ENCODE measurements around the gene MFN2.
"Not testable (repeated sequence)": the region's sequence is repeated elsewhere in the genome, so short reads cannot be mapped to it uniquely, and the experiment has no call there.

MFN2 gene

GRCh38 chr1:12001249-12001917 lies 21.1 kb downstream of the MFN2 start:
- peak; percentile 40 for DNase-seq

- DNase-seq, result no peak
Measured at GRCh38 chr1:12001996-12002493, 21.8 kb downstream of the MFN2 start.

- no peak for DNase-seq
Measured at GRCh38 chr1:12003762-12004161, 23.5 kb downstream of the MFN2 start.

GRCh38 chr1:12005488-12006166 lies 25.4 kb downstream of the MFN2 start:
- DNase-seq, result no peak

GRCh38 chr1:12006167-12006921 lies 26.1 kb downstream of the MFN2 start:
- DNase-seq, result no peak

- no peak for DNase-seq
Measured at GRCh38 chr1:12007204-12007603, 27.0 kb downstream of the MFN2 start.

GRCh38 chr1:12008355-12008754 lies 28.1 kb downstream of the MFN2 start:
- not testable (repeated sequence) for DNase-seq

- DNase-seq, result no peak
Measured at GRCh38 chr1:12009318-12009947, 29.2 kb downstream of the MFN2 start.

GRCh38 chr1:12010746-12011570 lies 30.7 kb downstream of the MFN2 start:
- no peak for DNase-seq

GRCh38 chr1:12011998-12012397 lies 31.8 kb downstream of the MFN2 start:
- DNase-seq, result no peak

- DNase-seq, result no peak
Measured at GRCh38 chr1:12012560-12013316, 32.5 kb downstream of the MFN2 start.

- DNase-seq, result no peak
Measured at GRCh38 chr1:12014141-12014991, 34.1 kb downstream of the MFN2 start.

- DNase-seq, result no peak
Measured at GRCh38 chr1:12015001-12015491, 34.8 kb downstream of the MFN2 start.

GRCh38 chr1:12015499-12015898 lies 35.3 kb downstream of the MFN2 start:
- DNase-seq, result no peak

- no peak for DNase-seq
Measured at GRCh38 chr1:12016182-12016581, 35.9 kb downstream of the MFN2 start.

GRCh38 chr1:12019858-12020509 lies 39.7 kb downstream of the MFN2 start:
- DNase-seq, result no peak

- no peak for DNase-seq
Measured at GRCh38 chr1:12021616-12022015, 41.4 kb downstream of the MFN2 start.

- no peak for DNase-seq
Measured at GRCh38 chr1:12022036-12022435, 41.8 kb downstream of the MFN2 start.

GRCh38 chr1:12026586-12026985 lies 46.3 kb downstream of the MFN2 start:
- no peak for DNase-seq

- no peak for DNase-seq
Measured at GRCh38 chr1:12028248-12028647, 48.0 kb downstream of the MFN2 start.

Measured in stimulated activated naive CD4-positive, alpha-beta T cell treated with Interleukin-2 at 50 U/mL for 16 hours (primary cell).